H1 (cell line): ENCODE data around the gene FRAT2. TPM values are rescaled to one million over a fixed set of nuclear protein-coding genes. Genes with fewer than 3 reads are reported as not detected.

Experiments
- CTCF ChIA-PET: fragments of 300-600 bp; sonication (Branson Sonifier 250); formaldehyde crosslinking; loops from one replicate; lab custom pipeline; 2021; ENCODE audit not compliant: partially characterized antibody; lab: Charles Lee
- POLR2A ChIA-PET: fragments of 300-600 bp; sonication (Branson Sonifier 250); formaldehyde crosslinking; loops from one replicate; lab custom pipeline; 2021; ENCODE audit warnings: inconsistent platforms; ENCODE audit not compliant: partially characterized antibody; lab: Charles Lee
- DNase-seq, 2 experiments: peaks; one replicate each; pipeline versions ENCODE4 v3.0.0 to v3.0.0-alpha.2; 2010 to 2022; ENCODE audit warnings: low spot score in 2 of 2, low read depth in 1 of 2, mixed read lengths in 1 of 2
- FAIRE-seq: peaks from 2 replicates; lab custom pipeline; 2011; peaks lifted over from hg19 to GRCh38; lab: Jason Lieb, UNC
- H2AFZ ChIP-seq: 2 replicates; pipeline ENCODE4 v1.8.1; 2012; ENCODE audit warnings: low read length, inconsistent platforms
- H2AK5ac ChIP-seq: 2 replicates; pipeline ENCODE4 v1.6.1; 2013; ENCODE audit warnings: low read depth, low read length
- H2BK120ac ChIP-seq: replicated peaks from 2 replicates; pipeline ENCODE3; 2013; ENCODE audit warnings: low read depth, low read length, inconsistent platforms
- H2BK12ac ChIP-seq: 2 replicates; pipeline ENCODE4 v1.6.1; 2013; ENCODE audit warnings: low read depth, low read length
- H2BK15ac ChIP-seq: 2 replicates; pipeline ENCODE4 v1.6.1; 2013; ENCODE audit warnings: low read length
- H2BK20ac ChIP-seq: 2 replicates; pipeline ENCODE4 v1.6.1; 2013; ENCODE audit warnings: low read length
- H2BK5ac ChIP-seq: 2 replicates; pipeline ENCODE4 v1.6.1; 2013; ENCODE audit warnings: low read depth, low read length
- H3K14ac ChIP-seq: 2 replicates; pipeline ENCODE4 v1.6.1; 2013; ENCODE audit warnings: inconsistent platforms; ENCODE audit not compliant: insufficient read length
- H3K18ac ChIP-seq: 2 replicates; pipeline ENCODE4 v1.6.1; 2013; ENCODE audit warnings: low read length; ENCODE audit errors: extremely low read depth
- H3K23ac ChIP-seq: 2 replicates; pipeline ENCODE4 v1.6.1; 2013; ENCODE audit warnings: inconsistent platforms; ENCODE audit not compliant: insufficient read length
- H3K23me2 ChIP-seq: 2 replicates; pipeline ENCODE4 v1.6.1; 2013; ENCODE audit warnings: low read depth, low read length
- H3K27ac ChIP-seq: 2 replicates; pipeline ENCODE4 v1.6.1; 2011; ENCODE audit warnings: low read depth, low read length, inconsistent platforms
- H3K27me3 ChIP-seq, 4 experiments: replicated peaks in 1 of 4; 1 replicate in 1 of 4; 2 replicates in 3 of 4; pipeline versions ENCODE4 v1.6.1 to v1.8.1; 2011 to 2013; ENCODE audit warnings: low read length in 3 of 4, mild to moderate bottlenecking in 3 of 4, inconsistent platforms in 2 of 4, mixed read lengths in 2 of 4, moderate library complexity in 1 of 4; ENCODE audit not compliant: control insufficient read depth in 3 of 4, insufficient read depth in 3 of 4; ENCODE audit errors: extremely low read depth in 1 of 4
- H3K36me3 ChIP-seq, 4 experiments: 2 replicates each; pipeline versions ENCODE4 v1.6.1 to v1.8.1; 2011 to 2013; ENCODE audit warnings: mild to moderate bottlenecking in 4 of 4, low read length in 3 of 4, moderate library complexity in 2 of 4, control low read depth in 1 of 4, inconsistent platforms in 1 of 4; ENCODE audit not compliant: insufficient read depth in 4 of 4, control insufficient read depth in 2 of 4
- H3K4ac ChIP-seq: replicated peaks from 2 replicates; pipeline ENCODE3; 2013; ENCODE audit warnings: low read length, low read depth, mixed read lengths, inconsistent platforms; ENCODE audit not compliant: insufficient read length
- H3K4me1 ChIP-seq, 4 experiments: replicated peaks in 1 of 4; 1 replicate in 1 of 4; 2 replicates in 3 of 4; pipeline versions ENCODE4 v1.6.1 to v1.8.1; 2011 to 2013; ENCODE audit warnings: low read length in 3 of 4, inconsistent platforms in 2 of 4, mixed read lengths in 1 of 4; ENCODE audit not compliant: insufficient read depth in 4 of 4, control insufficient read depth in 3 of 4
- H3K4me2 ChIP-seq, 2 experiments: 2 replicates each; pipeline versions ENCODE4 v1.6.1 to v1.8.1; 2011 to 2013; ENCODE audit warnings: low read depth in 2 of 2, low read length in 2 of 2, control low read depth in 1 of 2, inconsistent platforms in 1 of 2, mild to moderate bottlenecking in 1 of 2; ENCODE audit not compliant: insufficient read depth in 1 of 2
- H3K4me3 ChIP-seq, 4 experiments: fragments of 200-600, 300-600 bp in 1 of 4; sonication (generic), shearing (Covaris generic), sonication (Bioruptor Twin) in 1 of 4; 2 replicates each; pipeline versions ENCODE4 v1.5.1 to v1.8.1; 2011 to 2016; ENCODE audit warnings: low read length in 4 of 4, low read depth in 3 of 4, control low read depth in 2 of 4, inconsistent platforms in 2 of 4, mild to moderate bottlenecking in 2 of 4, mixed read lengths in 1 of 4, moderate library complexity in 1 of 4; ENCODE audit not compliant: insufficient read depth in 2 of 4; ENCODE audit errors: extremely low read depth in 1 of 4
- H3K56ac ChIP-seq: replicated peaks from 2 replicates; pipeline ENCODE3; 2013; ENCODE audit warnings: low read depth, mild to moderate bottlenecking, mixed read lengths, low read length, inconsistent platforms; ENCODE audit not compliant: insufficient read length
- H3K79me1 ChIP-seq: 2 replicates; pipeline ENCODE4 v1.6.1; 2013; ENCODE audit warnings: low read depth, low read length, control low read depth
- H3K79me2 ChIP-seq, 2 experiments: 2 replicates each; pipeline versions ENCODE4 v1.6.1 to v1.8.1; 2012 to 2013; ENCODE audit warnings: low read length in 2 of 2, mild to moderate bottlenecking in 2 of 2, inconsistent platforms in 1 of 2; ENCODE audit not compliant: insufficient read depth in 2 of 2, control insufficient read depth in 1 of 2
- H3K9ac ChIP-seq, 4 experiments: replicated peaks in 1 of 4; 1 replicate in 1 of 4; 2 replicates in 3 of 4; pipeline versions ENCODE4 v1.6.1 to v1.8.1; 2011 to 2013; ENCODE audit warnings: low read depth in 3 of 4, low read length in 3 of 4, control low read depth in 2 of 4, mild to moderate bottlenecking in 2 of 4, moderate library complexity in 2 of 4, inconsistent platforms in 1 of 4; ENCODE audit errors: extremely low read depth in 1 of 4
- H3K9me3 ChIP-seq, 2 experiments: 2 replicates each; pipeline versions ENCODE4 v1.6.1 to v1.8.1; 2012 to 2013; ENCODE audit warnings: mild to moderate bottlenecking in 2 of 2, moderate library complexity in 2 of 2, control low read depth in 1 of 2, inconsistent platforms in 1 of 2, low read depth in 1 of 2, low read length in 1 of 2, mixed read lengths in 1 of 2; ENCODE audit not compliant: insufficient read depth in 2 of 2
- H4K20me1 ChIP-seq, 2 experiments: replicated peaks in 1 of 2; 2 replicates each; pipeline versions ENCODE3 to v1.8.1; 2011 to 2013; ENCODE audit warnings: inconsistent platforms in 2 of 2, low read length in 2 of 2, mild to moderate bottlenecking in 1 of 2; ENCODE audit not compliant: insufficient read depth in 2 of 2, control insufficient read depth in 1 of 2
- H4K5ac ChIP-seq: 2 replicates; pipeline ENCODE4 v1.6.1; 2013; ENCODE audit warnings: low read length, low read depth, mixed read lengths, inconsistent platforms; ENCODE audit not compliant: insufficient read length
- H4K8ac ChIP-seq: 2 replicates; pipeline ENCODE4 v1.8.0; 2013; ENCODE audit warnings: mild to moderate bottlenecking, moderate library complexity, low read length, inconsistent platforms; ENCODE audit not compliant: insufficient read depth; ENCODE audit errors: extremely low read depth
- H4K91ac ChIP-seq: replicated peaks from 2 replicates; pipeline ENCODE3; 2013; ENCODE audit warnings: low read length, mixed read lengths, inconsistent platforms; ENCODE audit not compliant: insufficient read length
- ATF2 ChIP-seq: IDR thresholded peaks from 2 replicates; pipeline ENCODE4 v1.6.1; 2012; ENCODE audit warnings: low read length, inconsistent platforms
- CEBPB ChIP-seq: IDR thresholded peaks from 2 replicates; pipeline ENCODE4 v1.6.1; 2012; ENCODE audit warnings: low read depth, low read length
- KDM1A ChIP-seq: fragments of 200-600, 300-600 bp; sonication (generic); IDR thresholded peaks from 2 replicates; pipeline ENCODE4 v1.7.1; 2016; ENCODE audit warnings: mild to moderate bottlenecking, low read length, borderline replicate concordance
- TEAD4 ChIP-seq: IDR thresholded peaks from 2 replicates; pipeline ENCODE4 v1.6.1; 2012; ENCODE audit warnings: low read depth, low read length, inconsistent platforms, mixed read lengths
- WGBS, 2 experiments: shearing (Covaris generic) in 1 of 2; methylation state at CpG; one replicate each; pipeline versions ENCODE4 v1.1.6 to v1.1.7; 2013 to 2015; ENCODE audit warnings: low lambda C conversion rate in 2 of 2, mixed read lengths in 2 of 2, inconsistent platforms in 1 of 2, low coverage in 1 of 2, missing lambda C conversion rate in 1 of 2; ENCODE audit not compliant: insufficient replicate concordance in 2 of 2, insufficient coverage in 1 of 2, insufficient read length in 1 of 2; ENCODE audit errors: extremely low coverage in 1 of 2, missing lambda C conversion rate in 1 of 2; 5-methylcytosine and 5-hydroxymethylcytosine counted together
- polyA plus RNA-seq, 7 experiments: library from polyadenylated mRNA; depleted of rRNA in 3 of 7; stranded (reverse) in 5 of 7; unstranded in 2 of 7; fragments of >200 nt in 5 of 7; fragments of 200-250 nt in 2 of 7; gene quantifications; 1 replicate in 5 of 7; 2 replicates in 1 of 7; 4 replicates in 1 of 7; pipeline versions ENCODE4 v1.2.1 to v1.2.3, GENCODE V29; 2011 to 2013; ENCODE audit warnings: missing spikeins in 2 of 7, mixed read lengths in 2 of 7
- total RNA-seq: library from RNA; stranded (reverse); fragmentation: NEBNext Ultra II Directional; extraction: Animal tissue kit (Norgen Biotek cat#: 25700); gene quantifications from 2 replicates; pipeline ENCODE4 v1.2.1, GENCODE V29; 2021

FRAT2 gene
- total and polyA plus RNA-seq, 2 of the 8 experiments (the other 6 are each of a cell fraction or from before 2014, with no cell fraction given): 47.4 to 83.0 TPM

- H2AFZ ChIP-seq: no peak overlapping the region
- no peak overlapping the region for H2BK12ac ChIP-seq
- ChIA-PET POLR2A (interaction anchor here (3.3 kb wide), 1 partner anchor 17 kb away, joined by 10 read pairs; the partner anchor contains the start of gene RRP12), CTCF (interaction anchor here (1.6 kb wide), 1 partner anchor 22 kb away, joined by 3 read pairs; no protein-coding TSS in a partner anchor)
- no peak overlapping the region for H2AK5ac ChIP-seq
- peaks cover 0 to 3% of the 10 kb centered on the region in 2 experiments for H4K20me1 ChIP-seq
- no peak overlapping the region for H3K4ac ChIP-seq
- H3K4me1 ChIP-seq: no peaks in the 10 kb centered on the region
- no peak overlapping the region for H3K18ac ChIP-seq
- no peaks in the 10 kb centered on the region for H3K23me2 ChIP-seq
- WGBS, 2 experiments: 93% methylated on average over 3 of the region's 5 CpGs; no CpG with 5 or more reads in 1 of the 2 experiments
- no peak overlapping the region for H3K4me2 ChIP-seq
- no peak overlapping the region for H2BK20ac ChIP-seq
- no peak overlapping the region for H4K5ac ChIP-seq
- H3K79me1 ChIP-seq: no peaks in the 10 kb centered on the region
- no peak overlapping the region for H3K27ac ChIP-seq
- H3K23ac ChIP-seq: no peak overlapping the region
- H3K56ac ChIP-seq: no peak overlapping the region
- no peak overlapping the region for H3K9ac ChIP-seq
- H3K9me3 ChIP-seq: no peaks in the 10 kb centered on the region
- peaks cover 5 to 52% (median 34%) of the 10 kb centered on the region in 4 experiments; a peak in 7 of 8 replicates for H3K36me3 ChIP-seq
- H3K27me3 ChIP-seq: no peaks in the 10 kb centered on the region
- H2BK5ac ChIP-seq: no peak overlapping the region
- H3K4me3 ChIP-seq: no peak overlapping the region
- H2BK120ac ChIP-seq: no peak overlapping the region
- H4K8ac ChIP-seq: no peak overlapping the region
- H2BK15ac ChIP-seq: no peak overlapping the region
- DNase-seq (no peak), FAIRE-seq (no peak)
- H3K79me2 ChIP-seq: no peaks in the 10 kb centered on the region
- no peak overlapping the region for H3K14ac ChIP-seq
- no peak overlapping the region for H4K91ac ChIP-seq
- TF ChIP-seq CEBPB (no peak), KDM1A (no peak), ATF2 (no peak), TEAD4 (no peak)
Measured at GRCh38 chr10:97384156-97384555, 49.6 kb upstream of the FRAT2 start.
